Medulla oblongata (tissue), 1 donor: ENCODE results near the gene FARP1.
A peak's percentile ranks its signal among the peaks of the same experiment; 100 is the strongest.

Experiments used
- DNase-seq: peaks from one replicate; pipeline ENCODE4 v3.0.0-alpha.2; 2015; ENCODE audit errors: extremely low spot score

Gene FARP1, protein sequence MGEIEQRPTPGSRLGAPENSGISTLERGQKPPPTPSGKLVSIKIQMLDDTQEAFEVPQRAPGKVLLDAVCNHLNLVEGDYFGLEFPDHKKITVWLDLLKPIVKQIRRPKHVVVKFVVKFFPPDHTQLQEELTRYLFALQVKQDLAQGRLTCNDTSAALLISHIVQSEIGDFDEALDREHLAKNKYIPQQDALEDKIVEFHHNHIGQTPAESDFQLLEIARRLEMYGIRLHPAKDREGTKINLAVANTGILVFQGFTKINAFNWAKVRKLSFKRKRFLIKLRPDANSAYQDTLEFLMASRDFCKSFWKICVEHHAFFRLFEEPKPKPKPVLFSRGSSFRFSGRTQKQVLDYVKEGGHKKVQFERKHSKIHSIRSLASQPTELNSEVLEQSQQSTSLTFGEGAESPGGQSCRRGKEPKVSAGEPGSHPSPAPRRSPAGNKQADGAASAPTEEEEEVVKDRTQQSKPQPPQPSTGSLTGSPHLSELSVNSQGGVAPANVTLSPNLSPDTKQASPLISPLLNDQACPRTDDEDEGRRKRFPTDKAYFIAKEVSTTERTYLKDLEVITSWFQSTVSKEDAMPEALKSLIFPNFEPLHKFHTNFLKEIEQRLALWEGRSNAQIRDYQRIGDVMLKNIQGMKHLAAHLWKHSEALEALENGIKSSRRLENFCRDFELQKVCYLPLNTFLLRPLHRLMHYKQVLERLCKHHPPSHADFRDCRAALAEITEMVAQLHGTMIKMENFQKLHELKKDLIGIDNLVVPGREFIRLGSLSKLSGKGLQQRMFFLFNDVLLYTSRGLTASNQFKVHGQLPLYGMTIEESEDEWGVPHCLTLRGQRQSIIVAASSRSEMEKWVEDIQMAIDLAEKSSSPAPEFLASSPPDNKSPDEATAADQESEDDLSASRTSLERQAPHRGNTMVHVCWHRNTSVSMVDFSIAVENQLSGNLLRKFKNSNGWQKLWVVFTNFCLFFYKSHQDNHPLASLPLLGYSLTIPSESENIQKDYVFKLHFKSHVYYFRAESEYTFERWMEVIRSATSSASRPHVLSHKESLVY

DNA sequence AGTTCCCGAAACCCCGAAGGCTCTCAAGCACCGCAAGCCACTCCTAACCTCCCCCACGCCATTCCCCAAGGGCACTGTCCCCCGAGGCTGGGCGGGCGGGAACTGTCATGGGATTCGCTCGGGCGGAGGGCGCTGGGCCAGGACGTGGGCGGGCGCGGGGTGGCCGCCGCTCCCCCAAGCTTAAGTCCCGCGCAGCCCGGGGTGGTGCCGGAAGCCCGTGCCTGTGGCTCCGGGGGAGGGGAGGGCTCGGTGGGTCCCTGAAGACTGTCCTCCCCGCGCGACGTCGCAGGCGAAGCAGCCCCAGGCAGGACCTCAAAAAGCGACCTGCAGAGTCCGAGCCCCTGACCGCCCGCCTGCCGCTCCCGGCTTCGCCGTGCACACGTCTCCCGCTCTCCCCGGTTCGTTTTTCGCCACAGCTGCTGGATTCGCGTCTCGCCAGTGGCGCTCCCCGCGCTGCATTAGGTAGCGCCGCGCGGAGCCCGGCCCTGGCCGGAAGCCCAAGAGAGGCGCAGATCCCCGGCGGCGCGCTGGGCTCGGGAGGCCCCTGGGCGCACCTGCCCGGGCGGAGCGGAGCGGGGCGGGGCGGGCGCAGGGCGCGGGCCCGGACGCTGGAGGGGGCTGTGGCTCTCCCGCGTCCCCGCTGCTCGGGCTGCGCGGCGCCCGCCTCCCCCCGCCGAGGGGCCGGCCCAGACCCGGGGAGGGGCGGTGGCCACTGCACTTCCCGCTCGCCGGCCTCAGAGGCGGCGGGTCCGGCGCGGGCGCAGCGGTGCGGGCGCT, at the start of gene FARP1:
TSS of gene FARP1 (plus strand) at position 715 of the 777 bp plus-strand sequence. CDS start 70,149 bp downstream, outside the sequence.
- peak; percentile 72 for DNase-seq

DNA sequence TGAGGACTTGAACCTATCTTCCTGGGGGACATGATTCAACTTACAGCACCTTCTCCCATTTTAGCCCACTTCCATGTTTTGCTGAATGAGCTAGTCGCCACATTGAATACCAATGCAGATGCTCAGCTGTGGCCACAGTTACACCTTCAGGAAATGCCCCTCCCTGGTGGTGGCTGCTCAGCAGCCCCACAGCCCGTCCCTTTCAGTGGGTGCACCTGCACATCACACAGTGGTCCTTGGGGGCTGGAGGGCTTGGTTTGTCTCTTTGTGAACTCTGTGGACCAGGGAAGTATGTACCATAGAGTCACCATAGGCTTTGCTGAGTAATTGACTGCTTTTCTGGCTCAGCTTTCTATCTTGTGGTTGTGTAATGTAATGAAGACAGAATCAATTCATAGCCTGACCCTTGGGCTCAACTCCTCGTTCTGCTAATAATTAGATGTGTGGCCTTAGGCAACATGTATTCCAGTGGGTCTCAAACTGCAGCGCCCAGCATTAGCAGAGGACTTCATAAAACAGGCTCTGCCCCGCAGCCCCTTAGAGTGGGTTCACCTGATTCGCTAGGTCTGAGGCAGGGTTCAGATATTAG, 48.1 kb upstream of the FARP1 start:
- no peak for DNase-seq

DNA sequence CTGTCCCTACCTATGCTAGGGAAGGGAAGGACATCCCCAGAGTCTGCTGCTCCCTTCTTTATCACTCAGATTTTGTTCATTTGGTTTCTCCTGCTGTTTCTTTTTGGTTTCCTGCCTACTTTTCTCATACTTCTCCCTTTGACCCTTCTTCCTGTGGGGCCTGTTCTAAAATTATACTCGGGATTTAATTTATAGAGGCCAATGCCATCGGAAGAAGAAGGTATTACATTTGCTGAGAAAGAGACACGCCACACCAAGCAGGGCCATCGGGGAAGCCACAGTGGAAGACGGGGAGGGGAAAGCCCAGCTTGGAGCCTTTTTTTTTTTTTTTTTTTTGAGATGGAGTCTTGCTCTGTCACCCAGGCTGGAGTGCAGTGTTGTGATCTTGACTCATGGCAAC, 46.8 kb upstream of the FARP1 start:
- DNase-seq = no peak

DNA sequence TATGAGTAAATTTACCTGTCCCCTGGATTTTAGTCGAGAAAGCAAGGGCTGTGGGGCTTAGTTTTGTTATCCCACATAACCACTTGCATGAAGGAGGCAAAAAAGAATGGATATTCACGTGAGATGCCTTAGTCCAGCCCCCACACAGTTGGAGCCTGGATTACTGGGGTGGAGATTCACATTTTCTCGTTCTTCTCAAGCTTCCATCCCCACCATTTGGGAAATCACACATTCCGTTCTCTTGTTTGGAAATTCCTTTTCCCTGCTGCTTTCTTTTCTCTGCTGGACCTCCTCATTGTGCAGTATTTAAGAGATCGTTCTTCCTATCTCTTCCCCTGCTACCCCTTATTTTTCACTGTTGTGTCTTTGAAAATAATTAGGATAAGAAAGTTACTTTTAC, 45.1 kb upstream of the FARP1 start:
- DNase-seq = no peak

DNA sequence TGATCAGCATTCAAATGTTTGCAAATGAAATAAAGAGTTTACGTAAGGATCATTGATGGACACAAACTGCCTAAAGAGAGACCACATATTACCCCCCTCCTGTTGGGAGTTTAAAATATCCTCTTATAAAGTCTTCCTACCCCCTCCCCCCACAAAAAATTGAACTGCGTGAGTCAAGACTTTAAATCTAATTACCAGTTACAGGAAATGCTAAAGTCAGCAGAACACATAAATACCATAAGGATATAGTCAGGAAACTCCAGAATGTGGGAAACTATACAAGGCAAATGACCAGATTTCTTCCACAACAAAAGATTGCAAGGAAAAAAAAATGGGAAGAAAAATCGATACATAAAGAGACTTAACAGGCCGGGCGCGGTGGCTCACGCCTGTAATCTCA, 44.4 kb upstream of the FARP1 start:
- no peak for DNase-seq

DNA sequence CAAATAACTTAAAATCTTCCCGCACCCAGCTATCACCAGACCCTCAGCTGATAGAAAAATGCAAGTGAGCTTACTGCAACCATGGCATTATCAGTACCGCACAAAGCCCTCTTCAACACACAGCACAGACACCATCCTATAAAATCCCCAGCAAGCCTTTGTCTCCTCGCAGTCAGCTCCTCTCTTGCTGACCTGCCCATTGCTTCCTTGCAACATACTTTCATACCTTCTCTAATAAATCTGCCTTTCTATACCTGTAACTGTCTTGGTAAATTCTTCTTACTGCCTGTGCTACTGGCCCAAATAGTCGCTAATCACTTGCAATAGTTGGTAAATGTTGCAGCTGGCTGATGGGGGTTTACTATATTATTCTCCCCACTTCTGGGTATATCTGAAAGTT, 43.3 kb upstream of the FARP1 start:
- DNase-seq = no peak

DNA sequence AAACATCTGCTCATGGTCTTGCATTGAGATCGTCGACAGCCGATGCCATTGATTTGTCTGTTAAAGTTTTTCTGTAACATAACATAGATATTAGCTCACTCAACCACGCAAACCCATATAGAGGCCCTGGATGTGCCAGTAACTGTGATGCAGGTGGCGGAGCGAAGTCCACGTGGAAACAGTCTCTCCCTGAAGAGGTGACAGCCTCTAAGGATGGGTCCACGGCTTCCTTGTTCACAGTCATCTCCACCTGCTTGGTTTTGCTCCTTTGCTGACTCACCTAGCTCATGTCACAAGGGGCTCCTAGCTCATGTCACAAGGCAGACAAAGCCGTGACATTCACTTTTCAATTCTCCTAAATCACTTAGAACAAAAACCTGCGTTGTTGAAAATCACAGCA, 42.4 kb upstream of the FARP1 start:
- no peak for DNase-seq

DNA sequence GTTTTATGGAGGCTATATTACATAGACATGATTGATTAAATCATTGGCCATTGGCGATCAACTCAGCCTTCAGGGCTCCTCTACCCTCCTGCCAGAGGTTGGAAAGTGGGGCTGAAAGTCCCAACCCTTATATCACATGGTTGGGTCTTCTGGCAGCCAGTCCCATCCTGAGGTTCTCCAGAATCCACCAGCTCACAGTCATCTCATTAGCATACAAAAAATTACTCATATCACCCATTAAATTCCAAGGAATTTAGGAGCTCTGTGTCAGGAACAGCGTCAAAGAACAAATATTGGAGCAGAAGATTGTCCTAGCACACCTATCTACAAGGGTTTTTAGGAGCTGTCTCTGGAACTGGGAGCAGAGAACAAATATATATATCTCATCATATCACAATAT, 39.4 kb upstream of the FARP1 start:
- DNase-seq = no peak

DNA sequence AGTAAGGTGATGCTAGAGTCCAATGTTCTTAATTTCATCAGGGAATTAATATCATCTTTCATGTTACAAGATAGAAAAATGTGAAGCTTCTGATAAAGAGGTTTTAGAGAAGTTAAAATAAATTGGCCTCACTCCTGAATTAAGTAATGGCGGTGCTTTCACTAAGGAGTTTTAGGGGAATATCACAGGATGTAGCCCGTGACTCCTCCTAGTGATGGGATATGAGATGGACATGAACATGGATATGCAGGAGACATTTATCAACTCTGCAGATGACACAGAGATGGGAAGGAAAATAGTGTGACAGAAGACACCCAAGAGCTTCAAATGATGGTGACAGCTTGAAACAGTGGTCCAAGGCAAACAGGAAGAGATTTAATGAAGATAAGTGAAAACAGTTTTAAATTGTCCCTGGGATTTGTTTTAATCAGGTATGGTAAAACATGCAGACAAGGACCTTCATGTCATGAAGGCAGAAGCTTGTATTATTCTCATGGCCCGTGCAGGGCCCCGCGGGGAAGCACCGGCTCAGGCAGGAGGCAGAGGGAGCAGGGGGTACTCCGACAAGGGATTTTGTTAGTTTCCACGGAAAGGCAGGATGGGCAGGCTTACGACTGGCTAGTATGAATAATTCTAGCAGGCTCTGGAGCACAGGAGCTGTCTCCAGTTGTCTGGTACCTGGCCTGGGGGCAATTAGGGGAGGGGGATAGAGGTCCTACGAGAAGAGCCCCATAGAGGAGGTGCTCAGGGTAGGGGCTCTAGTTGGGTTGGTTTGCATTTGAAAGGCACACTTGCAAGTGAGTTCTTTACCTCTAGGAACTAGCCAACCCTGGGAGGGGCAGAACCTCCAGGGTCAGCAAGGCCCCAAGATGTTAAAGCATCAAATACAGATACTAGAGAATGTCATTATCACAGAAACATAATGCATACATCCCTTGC, 38.7 kb upstream of the FARP1 start:
- DNase-seq = no peak

DNA sequence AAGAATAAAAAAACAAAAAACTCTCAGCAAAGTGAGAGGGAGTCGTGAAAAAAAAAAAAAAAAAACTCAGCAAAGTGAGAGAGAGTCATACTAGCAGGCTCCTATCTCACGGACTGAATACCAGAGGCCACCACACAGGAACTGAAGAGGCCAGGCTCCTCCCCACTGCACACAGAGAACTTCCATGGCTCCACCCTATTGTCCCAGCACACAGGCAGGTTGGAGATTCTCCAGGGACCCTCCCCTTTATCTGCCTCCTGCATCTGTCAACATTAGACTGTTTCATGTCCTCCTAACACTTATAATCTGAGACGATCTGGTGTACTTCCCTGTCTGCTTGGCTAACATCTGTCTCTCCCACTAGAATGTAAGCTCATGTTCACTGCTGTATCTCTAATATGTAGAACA, 37.0 kb upstream of the FARP1 start:
- DNase-seq = no peak

DNA sequence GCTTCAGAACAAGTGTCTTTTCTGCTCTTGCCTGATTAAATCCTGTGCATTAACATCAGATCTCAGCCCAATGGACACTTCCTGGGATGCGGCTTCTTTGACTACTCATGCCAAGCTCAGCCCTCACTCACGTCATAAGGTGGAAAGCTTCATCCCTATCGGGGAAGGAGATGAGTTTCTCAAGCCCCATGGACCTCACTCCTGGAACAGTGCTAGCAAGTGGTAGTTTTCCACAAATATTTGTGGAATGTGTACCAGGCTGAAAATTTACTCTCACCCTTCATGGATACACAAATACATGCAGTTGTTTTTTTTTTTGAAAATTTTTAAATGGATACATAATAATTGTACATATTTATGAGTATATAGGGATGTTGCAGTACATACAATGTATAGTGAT, 34.6 kb upstream of the FARP1 start:
- DNase-seq = no peak

DNA sequence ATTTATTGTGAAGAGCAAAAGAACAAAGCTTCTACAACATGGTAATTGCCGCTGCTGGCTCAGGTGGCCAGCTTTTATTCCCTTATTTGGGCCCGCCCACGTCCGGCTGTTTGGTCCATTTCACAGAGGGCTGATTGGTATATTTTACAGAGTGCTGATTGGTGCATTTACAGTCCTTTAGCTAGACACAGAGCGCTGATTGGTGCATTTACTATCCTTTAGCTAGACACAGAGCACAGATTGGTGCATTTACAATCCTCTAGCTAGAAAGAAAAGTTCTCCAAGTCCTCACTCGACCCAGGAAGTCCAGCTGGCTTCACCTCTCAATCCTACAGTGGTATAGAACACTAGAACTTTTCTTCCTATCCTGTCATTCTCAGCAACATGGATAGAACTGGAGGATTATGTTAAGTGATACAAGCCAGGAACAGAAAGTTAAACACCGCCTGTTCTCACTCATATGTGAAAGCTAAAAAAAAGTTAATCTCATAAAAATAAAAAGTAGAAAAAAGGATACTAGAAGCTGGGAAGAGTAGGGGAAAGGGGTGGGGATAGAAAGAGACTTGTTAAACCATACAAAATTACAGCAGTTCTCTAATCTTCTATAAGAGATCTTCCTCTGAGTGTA, 33.6 kb upstream of the FARP1 start:
- DNase-seq = no peak

DNA sequence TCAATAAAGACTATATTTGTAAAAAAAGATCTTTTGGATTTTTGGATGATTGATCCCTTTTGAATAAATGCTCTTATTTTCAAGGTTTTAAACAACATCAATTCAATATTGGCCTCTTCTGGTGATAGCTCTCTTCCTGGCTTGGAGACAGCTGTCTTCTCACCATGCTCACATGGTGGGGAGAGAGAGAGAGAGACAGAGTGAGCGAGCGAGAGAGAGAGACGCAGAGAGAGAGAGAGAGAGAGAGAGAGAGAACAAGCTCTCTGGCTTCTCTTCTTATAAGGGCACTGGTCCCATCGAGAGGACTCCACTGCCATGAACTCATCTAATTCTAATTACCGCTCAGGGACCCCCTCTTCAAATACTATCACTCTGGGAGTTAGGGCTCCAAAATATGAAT, 32.1 kb upstream of the FARP1 start:
- no peak for DNase-seq

DNA sequence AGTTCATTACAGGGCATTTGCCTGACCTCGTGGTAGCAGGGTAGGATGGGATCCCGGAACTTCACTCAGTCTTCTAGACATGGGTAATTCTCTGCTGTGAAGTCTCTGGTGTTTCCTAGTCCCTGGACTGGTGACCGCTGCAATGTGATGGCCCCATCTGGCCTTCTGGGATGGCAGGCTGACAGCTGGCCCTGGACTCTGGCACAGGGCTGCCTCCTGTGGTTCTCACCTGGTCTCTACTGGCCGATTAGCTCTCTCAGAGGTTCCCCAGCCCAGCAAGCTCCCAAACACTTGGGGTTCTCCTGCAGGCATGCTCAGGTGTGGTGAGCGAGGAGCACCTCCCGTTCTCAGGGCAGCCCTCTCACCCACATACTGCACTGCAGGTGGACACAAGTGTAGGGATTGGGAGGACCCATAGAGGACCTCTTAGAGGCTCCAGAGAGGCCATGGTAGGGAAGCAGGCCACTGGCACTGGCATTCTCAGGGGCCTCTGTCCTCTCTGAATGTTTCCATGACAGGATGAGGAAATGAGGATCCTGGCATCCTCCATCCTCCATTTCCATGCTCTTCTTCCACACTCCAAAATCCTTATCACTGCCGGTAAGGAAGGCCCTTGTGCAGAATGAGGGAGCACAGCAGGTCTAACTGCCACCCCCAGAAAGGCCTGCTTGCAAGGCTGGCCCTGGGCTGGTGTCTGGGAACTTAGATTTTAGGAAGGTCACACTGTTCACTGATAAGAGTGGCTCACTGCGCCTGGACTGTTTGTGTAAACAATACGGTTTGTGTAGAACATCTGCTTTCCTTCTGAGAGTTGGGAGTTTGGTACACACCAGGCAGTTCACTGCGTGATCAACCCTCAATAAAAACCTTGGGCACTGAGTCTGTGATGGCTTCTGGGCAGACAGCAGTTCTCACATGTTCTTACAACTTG, 31.5 kb upstream of the FARP1 start:
- DNase-seq = no peak

DNA sequence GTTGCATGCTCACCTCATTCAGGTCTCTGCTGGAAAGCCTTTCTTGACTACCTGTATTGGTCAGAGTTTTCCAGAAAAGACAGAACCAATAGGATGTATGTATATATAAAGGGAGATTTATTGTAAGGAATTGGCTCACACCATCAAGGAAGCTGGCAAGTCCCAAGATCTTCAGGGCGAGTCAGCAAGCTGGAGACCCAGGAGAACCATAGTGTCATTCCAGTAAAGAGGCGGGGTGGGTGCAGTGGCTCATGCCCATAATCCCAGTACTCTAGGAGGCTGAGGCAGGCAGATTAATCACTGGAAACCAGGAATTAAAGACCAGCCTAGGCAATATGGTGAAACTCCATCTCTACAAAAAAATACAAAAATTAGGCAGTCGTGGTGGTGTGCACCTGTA, 30.4 kb upstream of the FARP1 start:
- no peak for DNase-seq

DNA sequence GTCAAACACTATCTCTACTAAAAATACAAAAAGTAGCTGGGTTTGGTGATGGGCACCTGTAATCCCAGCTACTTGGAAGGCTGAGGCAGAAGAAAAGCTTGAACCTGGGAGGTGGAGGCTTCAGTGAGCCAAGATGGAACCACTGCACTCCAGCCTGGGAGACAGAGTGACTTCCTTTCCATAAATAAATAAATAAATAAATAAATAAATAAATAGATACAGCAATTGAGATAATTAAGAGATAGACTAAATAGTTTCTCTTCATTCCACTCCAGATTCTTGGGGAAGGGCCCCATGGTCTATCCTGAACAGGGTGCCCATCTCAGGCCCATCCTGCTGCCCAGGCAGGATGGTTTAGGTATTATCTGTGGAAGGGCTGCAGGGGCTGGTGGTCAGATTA, 24.0 kb upstream of the FARP1 start:
- DNase-seq = no peak

DNA sequence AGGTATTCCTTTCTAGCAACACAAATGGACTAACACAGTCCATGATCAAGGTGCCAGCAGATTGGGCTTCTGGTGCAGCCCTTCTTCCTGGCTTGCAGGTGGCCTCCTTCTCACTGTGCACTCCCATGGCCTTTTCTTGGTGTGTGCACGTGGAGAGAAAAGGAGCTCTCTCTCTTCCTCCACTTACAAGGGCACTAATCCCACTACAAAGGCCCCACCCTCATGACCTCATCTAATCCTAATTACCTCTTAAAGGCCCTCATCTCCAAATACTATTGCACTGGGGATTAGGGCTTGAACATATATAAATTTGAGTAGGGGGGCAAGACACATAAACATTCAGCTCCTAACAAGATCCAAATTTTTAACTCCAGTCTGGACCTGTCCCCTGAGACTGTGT, 19.7 kb upstream of the FARP1 start:
- no peak for DNase-seq

DNA sequence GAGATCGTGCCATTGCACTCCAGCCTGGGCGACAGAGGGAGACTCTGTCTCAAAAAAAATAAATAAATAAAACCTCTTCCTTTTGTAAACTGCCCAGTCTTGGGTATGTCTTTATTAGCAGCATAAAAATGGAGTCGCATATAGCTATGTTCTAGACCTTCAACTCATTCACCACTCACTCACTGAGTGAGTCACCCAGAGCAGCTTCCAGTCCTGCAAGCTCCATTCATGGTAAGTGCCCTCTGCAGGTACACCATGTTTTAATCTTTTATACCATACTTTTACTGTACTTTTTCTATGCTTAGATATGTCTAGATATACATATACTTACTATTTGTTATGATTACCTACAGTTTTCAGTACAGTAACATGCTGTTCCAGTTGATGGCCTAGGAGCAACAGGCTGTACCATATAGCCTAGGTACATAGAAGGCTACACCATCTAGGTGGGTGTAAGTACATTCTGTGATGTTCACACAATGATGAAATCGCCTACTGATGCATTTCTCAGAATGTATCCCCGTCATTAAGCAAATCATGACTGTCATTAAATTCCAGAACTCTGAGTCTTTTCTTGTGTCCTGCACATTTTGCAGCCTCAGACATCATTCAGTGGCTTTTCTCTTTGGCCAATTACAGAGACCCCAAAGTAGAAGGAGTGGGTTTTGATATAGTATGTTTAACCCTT, 13.7 kb upstream of the FARP1 start:
- no peak for DNase-seq
